NCI-H187 (cell line): ENCODE measurements around the gene GAB2.
A peak's percentile ranks its signal among the peaks of the same experiment; 100 is the strongest.
"Not testable (repeated sequence)": the region's sequence is repeated elsewhere in the genome, so short reads cannot be mapped to it uniquely, and the experiment has no call there.

Experiments used
- DNase-seq, 2 experiments: peaks; one replicate each; lab custom pipeline; 2025; lab: John Stamatoyannopoulos, UW

The GAB2 gene

GRCh38 chr11:78365381-78365792 lies 52.2 kb downstream of the GAB2 start:
- no peak for DNase-seq

DNA sequence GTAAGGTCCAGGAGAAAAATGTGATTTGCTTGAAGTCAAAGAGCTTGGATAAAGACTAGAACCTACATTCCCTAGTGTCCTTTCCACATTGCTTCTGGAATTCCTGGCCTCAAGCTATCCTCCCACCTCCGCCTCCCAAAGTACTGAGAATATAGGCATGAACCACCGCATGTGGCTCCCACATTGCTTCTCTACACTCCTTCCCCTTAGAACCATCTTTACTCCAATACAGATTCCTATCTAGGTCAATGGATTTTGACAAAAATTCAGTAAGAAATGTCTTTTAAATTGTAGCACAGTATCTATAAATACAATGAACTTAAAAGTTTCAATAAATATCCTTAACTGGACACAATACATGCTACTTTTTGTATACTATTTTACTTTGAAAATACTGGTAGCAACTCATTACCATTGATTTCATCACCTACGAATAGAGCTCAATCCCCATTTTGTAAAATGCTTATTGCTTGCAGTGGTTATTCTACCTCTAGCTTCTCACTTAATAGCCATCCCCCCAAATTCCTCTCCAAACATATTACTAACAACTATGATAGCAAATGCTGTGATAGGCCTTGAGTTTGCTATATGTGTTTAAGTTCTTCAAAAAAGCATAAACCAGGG lies 53.4 kb downstream of the GAB2 start:
- no peak for DNase-seq

DNA sequence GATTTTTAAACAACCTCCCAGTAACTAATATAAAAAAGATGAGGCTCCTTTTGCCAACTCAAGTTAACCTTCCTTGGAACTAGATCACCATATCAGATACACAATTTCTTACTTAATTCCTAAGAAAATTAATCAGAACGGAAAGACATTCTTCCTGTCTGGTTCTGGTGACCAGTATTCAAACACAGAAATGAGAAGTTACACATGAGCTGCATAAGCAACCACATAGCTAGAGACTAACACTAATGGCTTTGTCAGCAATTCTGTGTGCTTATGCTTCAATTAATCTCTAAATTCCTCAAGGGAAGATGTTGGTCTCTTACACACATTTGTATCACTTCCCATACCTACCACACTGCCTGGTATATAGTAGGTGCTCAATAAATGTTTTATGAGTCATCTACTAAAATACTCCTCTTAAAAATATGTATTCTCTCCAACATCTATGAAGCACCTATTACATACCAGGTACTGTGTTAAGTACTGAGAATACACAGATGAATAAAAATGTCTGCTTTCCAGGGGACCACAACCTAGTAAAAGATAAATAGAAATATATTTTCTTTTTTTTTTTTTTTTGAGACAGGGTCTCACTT lies 54.5 kb downstream of the GAB2 start:
- no peak for DNase-seq

DNA sequence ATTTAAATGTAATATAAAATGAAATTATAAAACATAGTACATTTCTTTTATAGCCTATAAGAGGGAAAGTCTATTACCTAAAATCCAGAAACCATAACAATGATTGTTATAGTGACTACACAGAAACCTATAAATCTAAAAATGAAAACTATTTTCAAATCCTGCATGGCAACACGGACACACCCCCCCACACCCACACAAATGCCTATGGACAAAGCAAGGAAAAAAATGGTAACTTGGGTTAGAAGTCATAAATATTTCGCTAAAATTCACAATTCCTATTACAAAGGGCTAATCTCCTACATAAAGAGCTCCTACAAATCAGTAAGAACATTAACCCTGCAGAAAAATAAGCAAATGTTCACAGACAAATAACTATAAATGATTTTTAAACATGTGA lies 56.4 kb downstream of the GAB2 start:
- DNase-seq, result no peak

DNA sequence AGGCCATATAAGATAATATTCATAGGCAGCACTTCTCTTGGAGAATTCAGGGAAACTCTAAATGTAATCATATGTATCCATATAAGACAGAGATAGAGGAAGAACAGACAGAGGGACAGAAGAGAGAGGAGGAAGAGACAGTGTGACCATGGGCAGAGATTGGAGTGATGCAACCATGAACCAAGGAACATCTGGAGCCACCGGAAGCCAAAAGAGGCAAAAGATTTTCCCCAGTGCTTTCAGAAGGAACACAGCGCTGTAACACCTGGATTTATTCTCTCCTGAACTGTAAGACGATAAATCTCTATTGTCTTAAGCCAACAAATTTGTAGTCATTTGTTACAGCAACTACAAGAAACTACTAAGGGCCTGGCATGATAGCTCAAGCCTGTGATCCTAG lies 57.7 kb downstream of the GAB2 start:
- DNase-seq, result no peak

- DNase-seq, result not testable (repeated sequence)
These were observed 59.7 kb downstream of the GAB2 start for GRCh38 chr11:78357924-78358323.

- not testable (repeated sequence) for DNase-seq
These were observed 60.2 kb downstream of the GAB2 start for GRCh38 chr11:78357425-78357824.

DNA sequence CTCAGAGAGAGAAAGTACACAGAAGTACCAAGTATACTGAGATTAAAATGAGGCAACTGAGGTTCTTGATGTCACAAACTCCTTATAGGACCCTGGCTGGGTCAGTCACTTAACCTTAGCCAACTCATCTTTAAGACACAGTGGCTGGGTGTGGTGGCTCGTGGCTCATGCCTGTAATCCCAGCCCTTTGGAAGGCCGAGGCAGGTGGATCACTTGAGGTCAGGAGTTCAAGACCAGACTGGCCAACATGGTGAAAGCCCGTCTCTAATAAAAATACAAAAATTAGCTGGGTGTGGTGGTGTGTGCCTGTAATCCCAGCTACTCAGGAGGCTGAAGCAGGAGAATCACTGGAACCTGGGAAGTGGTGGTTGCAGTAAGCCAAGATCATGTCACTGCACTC lies 61.9 kb downstream of the GAB2 start:
- DNase-seq, result not testable (repeated sequence)

DNA sequence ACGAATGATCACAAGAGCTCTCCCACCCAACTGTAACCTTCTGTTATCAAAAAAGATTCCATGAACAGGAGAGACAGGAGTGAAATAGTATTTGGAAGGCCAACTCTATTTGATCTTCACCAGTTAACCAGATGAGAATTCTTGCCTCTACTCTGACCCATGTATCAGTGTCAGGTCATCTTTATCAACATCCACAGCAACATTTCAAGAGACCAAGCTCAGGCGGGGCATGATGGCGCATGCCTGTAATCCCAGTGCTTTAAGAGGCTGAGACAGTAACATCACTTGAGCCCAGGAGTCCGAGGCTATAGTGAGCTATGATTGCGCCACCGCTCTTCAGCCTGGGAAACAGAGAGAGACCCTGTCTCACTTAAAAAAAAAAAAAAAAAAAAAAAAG lies 62.3 kb downstream of the GAB2 start:
- DNase-seq, result no peak

DNA sequence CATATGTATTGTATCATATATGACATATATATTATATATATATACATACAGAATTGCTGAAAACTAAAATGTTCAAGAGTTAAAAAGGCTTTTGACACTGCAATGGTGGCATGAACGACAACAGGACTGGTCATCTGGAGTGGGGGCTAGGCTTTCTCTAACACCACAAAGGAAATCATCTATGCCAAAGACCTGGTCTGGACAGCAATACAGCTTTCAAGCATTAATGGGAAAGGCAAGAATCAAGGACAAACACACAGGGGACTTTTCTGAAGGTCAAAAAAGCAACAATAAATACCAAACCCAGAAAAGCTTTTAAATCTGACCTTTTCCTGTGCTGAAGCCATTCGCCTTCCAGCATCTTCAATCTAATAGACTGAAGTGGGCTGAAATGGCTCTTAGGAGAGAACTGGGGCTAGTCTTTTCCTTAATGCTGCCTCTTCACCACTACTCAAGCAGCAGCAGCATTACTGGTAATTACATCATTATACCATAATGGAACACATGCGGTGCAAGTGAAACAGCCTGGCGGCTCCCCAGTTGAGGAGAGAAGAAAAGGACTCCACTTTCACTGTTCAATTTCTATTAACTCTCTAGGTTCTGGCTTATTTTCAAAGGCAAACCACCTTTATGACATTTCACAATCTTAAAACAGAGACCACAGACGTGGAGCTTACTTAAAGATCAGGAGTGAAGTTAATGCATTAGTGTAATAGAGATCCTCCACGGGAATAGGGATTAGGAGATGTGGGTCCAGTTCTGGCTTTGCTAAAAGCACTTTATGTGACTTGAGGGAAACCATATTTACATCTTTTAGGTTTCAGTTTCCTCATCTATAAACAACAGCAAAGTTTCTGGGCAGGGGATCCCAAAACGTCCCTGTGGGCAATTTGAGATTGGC lies 63.0 kb downstream of the GAB2 start:
- DNase-seq, result peak; percentile 74 to 89

DNA sequence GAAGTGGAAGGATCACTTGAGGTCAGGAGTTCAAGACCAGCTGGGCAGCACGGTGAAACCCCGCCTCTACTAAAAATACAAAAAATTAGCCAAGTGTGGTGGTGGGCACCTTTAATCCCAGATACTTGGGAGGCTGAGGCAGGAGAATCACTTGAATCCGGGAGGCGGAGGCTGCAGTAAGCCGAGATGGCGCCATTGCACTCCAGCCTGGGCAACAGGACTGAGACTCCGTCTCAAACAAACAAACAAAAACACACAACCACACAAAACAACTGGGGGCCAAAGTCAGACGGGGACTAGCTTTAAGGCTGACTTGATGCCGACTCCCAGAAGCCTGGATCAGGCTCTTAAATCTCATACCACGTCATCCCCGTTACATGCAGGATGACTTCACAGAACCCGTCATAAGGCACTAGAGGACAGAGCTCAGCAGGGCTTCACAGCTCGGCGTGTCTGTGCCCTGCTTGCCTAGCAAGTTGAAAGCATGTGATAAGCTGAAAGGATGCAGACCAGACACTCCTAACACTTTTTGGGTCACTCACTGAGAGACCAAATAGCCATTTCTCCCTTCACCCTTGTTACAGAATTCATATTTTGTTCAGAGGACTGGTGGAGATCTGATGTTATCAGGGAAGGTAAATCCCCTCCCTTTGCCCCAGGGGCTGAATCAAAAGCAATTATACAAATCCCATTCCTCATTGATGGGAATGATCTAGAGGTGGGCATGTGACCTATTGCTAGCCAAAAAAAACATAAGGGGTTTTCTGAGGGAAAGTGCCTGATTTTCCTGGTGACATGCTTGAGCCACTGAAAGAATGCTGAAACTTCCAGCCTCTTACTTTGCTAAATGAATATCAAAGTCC lies 65.4 kb downstream of the GAB2 start:
- no peak for DNase-seq

DNA sequence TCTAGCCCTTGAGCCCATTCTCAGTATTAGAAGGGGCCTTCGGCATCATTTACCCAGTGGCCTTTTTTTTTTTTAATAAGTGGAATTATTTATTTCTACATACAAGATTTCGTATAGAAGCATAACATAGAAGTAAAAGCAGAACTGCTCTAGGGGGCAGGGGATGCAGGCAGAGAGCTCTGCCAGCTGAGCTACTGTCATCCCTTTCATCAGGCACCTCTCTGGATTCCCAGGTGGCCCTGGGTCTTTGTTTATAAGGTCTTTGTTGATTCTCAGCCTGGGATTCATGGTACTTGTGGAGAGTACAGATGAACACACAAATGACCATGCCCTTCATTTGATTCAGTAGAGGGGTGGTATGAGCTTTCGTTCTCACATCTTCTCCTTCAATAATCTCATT lies 66.4 kb downstream of the GAB2 start:
- DNase-seq, result peak; percentile 36 to 67

DNA sequence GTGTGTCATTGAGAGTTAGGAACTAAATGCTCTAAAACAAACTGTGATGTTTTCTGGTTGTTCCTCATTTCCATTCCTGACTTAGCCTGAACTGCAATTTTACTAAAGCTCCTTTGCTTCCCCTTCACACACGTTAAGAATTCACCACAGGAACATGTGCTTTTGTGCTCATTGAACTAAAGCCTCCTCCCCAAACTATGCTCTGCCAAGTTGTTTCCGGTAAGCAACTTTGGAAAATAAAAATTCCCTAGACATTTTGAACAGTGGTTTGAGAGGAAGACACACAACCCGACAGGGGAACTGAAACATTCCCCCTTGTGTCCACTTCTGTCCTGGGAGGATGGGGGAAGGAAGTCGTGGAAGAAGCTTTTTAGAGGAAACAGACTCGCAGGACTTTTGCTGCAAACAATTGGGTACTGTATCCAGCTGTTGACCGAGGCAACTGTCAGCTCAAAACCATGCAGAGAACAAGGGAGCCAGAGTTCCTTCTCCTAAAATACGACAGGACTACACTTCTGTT lies 66.9 kb downstream of the GAB2 start:
- DNase-seq, result peak in 1 of 2 experiments; percentile 67

DNA sequence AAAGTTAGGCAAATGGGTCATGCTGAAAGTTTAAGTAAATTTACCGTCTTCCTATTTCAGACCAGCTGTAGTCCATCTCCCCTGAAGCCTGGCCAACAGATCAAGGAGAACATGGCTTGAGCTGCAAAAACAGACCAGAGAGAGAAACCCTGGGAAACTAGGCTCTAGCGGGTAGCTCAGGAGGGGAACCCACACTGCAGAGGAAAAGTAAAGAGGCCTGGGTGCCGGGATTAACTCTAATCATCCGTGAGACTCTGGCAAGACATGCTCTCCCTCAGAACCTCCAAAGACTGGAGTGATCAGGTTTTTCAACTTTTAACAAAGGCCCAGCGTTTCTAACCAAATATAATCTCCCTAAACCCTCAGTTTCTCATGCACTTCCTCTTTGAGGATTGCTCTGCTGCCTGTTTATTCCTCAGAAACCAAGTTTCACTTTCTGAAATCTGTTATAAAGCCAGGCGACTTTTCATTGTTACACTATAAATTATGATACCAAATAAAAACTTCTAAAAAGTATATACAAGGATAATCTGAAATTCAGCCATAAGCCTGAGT lies 67.5 kb downstream of the GAB2 start:
- no peak for DNase-seq

DNA sequence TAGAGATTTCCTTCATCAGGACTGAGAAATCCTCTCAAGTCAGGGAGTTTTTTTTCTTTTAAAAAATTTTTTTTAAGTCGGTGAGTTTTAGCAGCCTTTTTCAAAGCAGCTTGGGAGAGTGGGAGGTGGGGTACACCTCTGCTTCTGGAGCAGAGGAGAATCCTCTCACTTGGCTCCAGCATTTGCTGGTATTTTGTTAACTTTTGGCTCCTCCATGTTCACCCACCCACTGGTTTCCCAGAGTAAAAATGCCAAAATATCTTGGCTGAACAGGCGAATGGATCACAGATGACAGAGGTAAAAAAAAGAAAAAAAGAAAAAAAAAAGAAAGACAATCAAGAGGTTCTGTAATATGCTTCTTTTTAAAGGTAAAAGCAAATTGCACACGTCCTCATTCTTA lies 68.0 kb downstream of the GAB2 start:
- no peak for DNase-seq

- no peak for DNase-seq
These were observed 68.5 kb downstream of the GAB2 start for GRCh38 chr11:78349114-78349513.

DNA sequence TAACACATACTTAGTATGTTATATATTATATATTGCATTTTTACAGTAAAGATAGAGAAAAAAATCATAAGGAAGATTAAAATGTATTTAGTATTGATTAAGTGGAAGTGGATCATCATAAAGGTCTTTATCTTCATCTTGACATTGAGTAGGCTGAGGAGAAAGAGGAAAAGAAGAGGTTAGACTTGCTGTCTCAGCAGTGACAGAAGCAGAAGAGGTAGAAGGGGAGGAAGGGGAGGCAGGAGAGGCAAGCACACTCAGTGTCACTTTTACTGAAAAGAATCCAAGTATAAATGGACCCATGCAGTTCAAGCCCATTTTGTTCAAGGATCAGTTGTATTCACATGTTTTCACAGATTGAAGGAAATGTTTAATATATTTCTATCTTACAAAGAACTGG lies 69.7 kb downstream of the GAB2 start:
- DNase-seq, result no peak

GRCh38 chr11:78346799-78347198 lies 70.8 kb downstream of the GAB2 start:
- DNase-seq, result no peak

DNA sequence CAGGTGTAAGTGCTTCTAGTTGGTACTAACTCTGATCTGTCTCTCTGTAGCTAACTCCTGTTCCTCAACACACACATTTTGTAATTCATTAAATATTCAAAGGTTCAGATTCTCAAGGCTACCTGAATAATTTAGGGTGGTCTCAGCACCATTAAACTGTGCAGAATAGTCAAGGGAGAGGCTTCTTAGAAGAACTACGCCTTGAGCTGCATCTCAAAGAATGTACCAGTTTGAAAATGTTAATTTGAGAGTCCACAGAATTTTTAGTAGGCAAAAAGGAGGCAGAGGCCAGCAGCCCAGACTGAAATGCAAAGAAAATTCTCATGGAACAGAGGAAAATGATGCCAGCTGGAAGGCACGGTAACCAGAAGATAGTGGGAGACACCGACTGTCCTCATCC lies 72.2 kb downstream of the GAB2 start:
- no peak for DNase-seq

GRCh38 chr11:78344676-78345075 lies 72.9 kb downstream of the GAB2 start:
- DNase-seq, result no peak

DNA sequence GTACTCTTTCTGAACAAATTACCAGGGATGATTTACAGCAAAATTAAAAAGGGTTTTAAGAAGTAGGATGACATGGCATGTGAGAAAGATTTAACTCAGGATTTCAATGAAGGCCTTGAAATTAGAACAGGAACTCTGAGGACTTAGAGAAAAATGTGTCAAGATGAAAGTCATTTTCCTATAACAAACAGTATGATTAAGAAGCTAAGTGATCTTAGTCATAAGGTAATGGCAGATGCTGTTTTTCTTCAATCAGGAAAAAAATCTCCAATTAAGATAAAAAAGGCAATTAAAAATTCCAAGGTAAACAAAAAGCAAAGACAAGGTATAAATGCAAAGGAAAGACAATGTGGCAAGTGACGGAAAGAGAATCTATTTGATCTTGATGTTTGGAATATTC lies 73.5 kb downstream of the GAB2 start:
- DNase-seq, result no peak

DNA sequence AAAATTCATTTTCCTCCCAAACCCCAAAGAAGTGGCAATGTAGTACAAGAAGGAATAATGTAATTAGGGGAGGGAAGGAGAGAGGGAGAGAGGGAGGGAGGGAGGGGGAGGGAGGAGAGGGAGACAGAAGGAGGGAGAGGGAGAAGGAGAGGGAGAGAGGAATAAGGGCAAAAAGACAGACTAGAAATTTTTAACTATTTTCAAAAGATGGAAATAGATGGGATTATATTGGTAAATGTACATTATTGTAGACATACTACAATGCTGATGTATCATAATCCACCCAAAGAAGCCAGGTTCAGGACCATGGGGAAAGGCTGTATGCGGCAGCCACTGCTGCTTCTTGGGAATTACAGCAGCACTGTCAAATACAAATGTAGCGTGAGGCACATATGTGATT lies 74.3 kb downstream of the GAB2 start:
- no peak for DNase-seq
